GM23248 (cell line): ENCODE measurements around the gene ATP10D.

Experiments used
- EZH2 ChIP-seq: fragments of 200-600 bp; sonication (generic); IDR thresholded peaks from 2 replicates; pipeline ENCODE4 v1.6.1; 2018; ENCODE audit warnings: antibody characterized with exemption, mild to moderate bottlenecking; ENCODE audit not compliant: insufficient read depth, poor library complexity, severe bottlenecking
- EZH2phosphoT487 ChIP-seq: fragments of 200-600 bp; sonication (generic); IDR thresholded peaks from 2 replicates; pipeline ENCODE4 v1.6.1; 2018; ENCODE audit warnings: antibody characterized with exemption, moderate library complexity, mild to moderate bottlenecking, low read depth; ENCODE audit not compliant: insufficient read depth

GRCh38 chr4:47572981-47573380, 87.9 kb downstream of the ATP10D start:
- TF ChIP-seq EZH2 = no peak
- TF ChIP-seq EZH2phosphoT487 = no peak
